GM12872 (cell line): ENCODE results near the gene CADPS.

Experiments
- CTCF ChIP-seq: IDR thresholded peaks from 3 replicates; pipeline ENCODE4 v1.5.1; 2011; ENCODE audit warnings: low read depth, mild to moderate bottlenecking, low read length, moderate library complexity; ENCODE audit not compliant: insufficient read depth

CADPS gene

GRCh38 chr3:62676689-62677271 lies 198.4 kb downstream of the CADPS start:
- no peak for TF ChIP-seq CTCF

- TF ChIP-seq CTCF, result no peak
Observed at GRCh38 chr3:62675492-62675891, 199.7 kb downstream of the CADPS start.

- TF ChIP-seq CTCF, result no peak
Observed at GRCh38 chr3:62672988-62673313, 202.3 kb downstream of the CADPS start.

GRCh38 chr3:62672270-62672987 lies 202.8 kb downstream of the CADPS start:
- TF ChIP-seq CTCF, result no peak

GRCh38 chr3:62670351-62670750 lies 204.9 kb downstream of the CADPS start:
- no peak for TF ChIP-seq CTCF

- no peak for TF ChIP-seq CTCF
Observed at GRCh38 chr3:62669161-62669560, 206.1 kb downstream of the CADPS start.

GRCh38 chr3:62667714-62668113 lies 207.5 kb downstream of the CADPS start:
- peak; percentile 68 for TF ChIP-seq CTCF
